ENCODE measurements around the gene HAUS8.

DNA sequence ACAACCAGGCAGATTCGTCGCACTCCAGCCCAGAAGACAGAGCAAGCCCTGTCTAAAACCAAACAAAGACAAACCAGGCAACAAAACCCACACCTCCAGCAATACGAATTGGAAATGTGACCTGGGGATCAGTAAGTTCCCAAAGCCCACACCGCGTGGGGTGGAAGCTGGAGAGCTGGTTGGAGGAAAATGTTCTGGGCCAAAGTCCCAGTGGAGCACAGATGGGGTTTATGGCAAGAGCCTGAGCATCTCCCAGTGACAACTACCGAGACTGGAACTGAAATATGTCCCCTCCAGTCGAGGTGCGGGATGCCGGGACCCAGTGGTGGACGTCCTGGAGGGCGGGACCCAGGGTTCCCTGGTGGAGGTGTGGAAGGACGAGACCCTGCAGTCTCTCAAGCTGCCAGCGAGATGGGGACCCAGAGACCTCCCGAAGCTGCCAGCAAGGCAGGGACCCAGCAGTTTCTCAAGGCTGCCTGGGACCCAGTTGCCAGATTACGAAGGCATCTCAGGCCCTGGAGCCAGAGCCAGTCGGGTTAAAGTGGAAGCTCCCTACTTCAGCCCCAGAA is 26.3 kb downstream of the HAUS8 start:
- TF ChIP-seq, protein P1, sequence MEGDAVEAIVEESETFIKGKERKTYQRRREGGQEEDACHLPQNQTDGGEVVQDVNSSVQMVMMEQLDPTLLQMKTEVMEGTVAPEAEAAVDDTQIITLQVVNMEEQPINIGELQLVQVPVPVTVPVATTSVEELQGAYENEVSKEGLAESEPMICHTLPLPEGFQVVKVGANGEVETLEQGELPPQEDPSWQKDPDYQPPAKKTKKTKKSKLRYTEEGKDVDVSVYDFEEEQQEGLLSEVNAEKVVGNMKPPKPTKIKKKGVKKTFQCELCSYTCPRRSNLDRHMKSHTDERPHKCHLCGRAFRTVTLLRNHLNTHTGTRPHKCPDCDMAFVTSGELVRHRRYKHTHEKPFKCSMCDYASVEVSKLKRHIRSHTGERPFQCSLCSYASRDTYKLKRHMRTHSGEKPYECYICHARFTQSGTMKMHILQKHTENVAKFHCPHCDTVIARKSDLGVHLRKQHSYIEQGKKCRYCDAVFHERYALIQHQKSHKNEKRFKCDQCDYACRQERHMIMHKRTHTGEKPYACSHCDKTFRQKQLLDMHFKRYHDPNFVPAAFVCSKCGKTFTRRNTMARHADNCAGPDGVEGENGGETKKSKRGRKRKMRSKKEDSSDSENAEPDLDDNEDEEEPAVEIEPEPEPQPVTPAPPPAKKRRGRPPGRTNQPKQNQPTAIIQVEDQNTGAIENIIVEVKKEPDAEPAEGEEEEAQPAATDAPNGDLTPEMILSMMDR (IDR thresholded peaks at IDR 0.05): no peak
- TF ChIP-seq ZFX (IDR thresholded peaks at IDR 0.05; ENCODE audit: borderline replicate concordance): no peak

Measured in 22Rv1 (cell line).